SK-N-SH treated with all-trans-retinoic acid at 6 μM for 48 hours (cell line): ENCODE data around the gene F8.
"Not testable (repeated sequence)": the region's sequence is repeated elsewhere in the genome, so short reads cannot be mapped to it uniquely, and the experiment has no call there.

ENCODE experiments used
- ATAC-seq: fragments of 200-7000 bp; cut with Tn5 transposase; 3 replicates; pipeline ENCODE4 v1.9.1; 2020; ENCODE audit warnings: mild to moderate bottlenecking, moderate library complexity
- BACH2 ChIP-seq: fragments of 250-450 bp; sonication (Bioruptor Pico); IDR thresholded peaks from 2 replicates; pipeline ENCODE4 v1.9.0; 2021; ENCODE audit warnings: mild to moderate bottlenecking, borderline replicate concordance
- CSDC2 ChIP-seq: fragments of 250-450 bp; sonication (Bioruptor Pico); IDR thresholded peaks from 2 replicates; pipeline ENCODE4 v1.5.0; 2020; ENCODE audit warnings: mild to moderate bottlenecking, moderate library complexity
- CSRNP3 ChIP-seq: fragments of 250-450 bp; sonication (Bioruptor Pico); IDR thresholded peaks from 2 replicates; pipeline ENCODE4 v1.5.1; 2021; ENCODE audit warnings: mild to moderate bottlenecking, moderate library complexity
- ESRRG ChIP-seq: fragments of 250-450 bp; sonication (Bioruptor Pico); IDR thresholded peaks from 2 replicates; pipeline ENCODE4 v1.6.1; 2021; ENCODE audit warnings: mild to moderate bottlenecking
- ISL1 ChIP-seq: fragments of 250-450 bp; sonication (Bioruptor Pico); IDR thresholded peaks from 2 replicates; pipeline ENCODE4 v2.1.2; 2022; ENCODE audit warnings: mild to moderate bottlenecking, moderate library complexity
- OSR1 ChIP-seq: fragments of 250-450 bp; sonication (Bioruptor Pico); IDR thresholded peaks from 2 replicates; pipeline ENCODE4 v1.8.0; 2022; ENCODE audit warnings: moderate library complexity, mild to moderate bottlenecking, inconsistent platforms
- PATZ1 ChIP-seq: fragments of 250-450 bp; sonication (Bioruptor Pico); IDR thresholded peaks from 2 replicates; pipeline ENCODE4 v1.8.0; 2020; ENCODE audit warnings: mild to moderate bottlenecking, moderate library complexity, borderline replicate concordance
- POU6F1 ChIP-seq: fragments of 250-450 bp; sonication (Bioruptor Pico); IDR thresholded peaks from 2 replicates; pipeline ENCODE4 v1.8.0; 2021; ENCODE audit warnings: low read depth, mild to moderate bottlenecking, moderate library complexity, borderline replicate concordance
- PPARA ChIP-seq: fragments of 250-450 bp; sonication (Bioruptor Pico); IDR thresholded peaks from 2 replicates; pipeline ENCODE4 v1.5.0; 2020; ENCODE audit warnings: mild to moderate bottlenecking, borderline replicate concordance
- RARB ChIP-seq: fragments of 250-450 bp; sonication (Bioruptor Pico); IDR thresholded peaks from 2 replicates; pipeline ENCODE4 v1.8.0; 2021; ENCODE audit warnings: mild to moderate bottlenecking, moderate library complexity
- SNAI2 ChIP-seq: fragments of 250-450 bp; sonication (Bioruptor Pico); IDR thresholded peaks from 2 replicates; pipeline ENCODE4 v1.5.0; 2020; ENCODE audit warnings: mild to moderate bottlenecking, moderate library complexity
- TCF4 ChIP-seq: fragments of 250-450 bp; sonication (Bioruptor Pico); IDR thresholded peaks from 2 replicates; pipeline ENCODE4 v1.8.0; 2021; ENCODE audit warnings: mild to moderate bottlenecking, moderate library complexity, borderline replicate concordance
- TSHZ2 ChIP-seq: fragments of 250-450 bp; sonication (Bioruptor Pico); IDR thresholded peaks from 2 replicates; pipeline ENCODE4 v1.5.0; 2020; ENCODE audit warnings: mild to moderate bottlenecking, moderate library complexity
- ZFP3 ChIP-seq: fragments of 250-450 bp; sonication (Bioruptor Pico); IDR thresholded peaks from 2 replicates; pipeline ENCODE4 v1.5.0; 2020; ENCODE audit warnings: mild to moderate bottlenecking, moderate library complexity
- ZFP30 ChIP-seq: fragments of 450-650 bp; formaldehyde crosslinking; IDR thresholded peaks from 2 replicates; pipeline ENCODE4 v1.5.0; 2022; ENCODE audit warnings: mild to moderate bottlenecking, moderate library complexity
- ZNF565 ChIP-seq: fragments of 450-650 bp; formaldehyde crosslinking; conservative IDR thresholded peaks from 2 replicates; pipeline ENCODE4 v1.5.0; 2020; ENCODE audit warnings: low read depth, mild to moderate bottlenecking, moderate library complexity
- ZNF70 ChIP-seq: fragments of 450-650 bp; formaldehyde crosslinking; IDR thresholded peaks from 2 replicates; pipeline ENCODE4 v1.5.0; 2020; ENCODE audit warnings: mild to moderate bottlenecking, moderate library complexity
- ZNF8 ChIP-seq: fragments of 450-650 bp; formaldehyde crosslinking; IDR thresholded peaks from 2 replicates; pipeline ENCODE4 v1.5.0; 2020; ENCODE audit warnings: mild to moderate bottlenecking, moderate library complexity

F8 gene

GRCh38 chrX:154967603-154968002, 54.9 kb downstream of the F8 start:
- ATAC-seq = no peak

GRCh38 chrX:154961947-154962346, 60.6 kb downstream of the F8 start:
- TF ChIP-seq ZNF565 (CRISPR knock-in tag) (no peak), ESRRG (CRISPR knock-in tag) (no peak), ZNF70 (CRISPR knock-in tag) (no peak), ZFP30 (CRISPR knock-in tag) (no peak), ZFP3 (CRISPR knock-in tag) (no peak), BACH2 (no peak), PATZ1 (no peak), ZNF8 (CRISPR knock-in tag) (no peak), CSDC2 (CRISPR knock-in tag) (no peak), OSR1 (no peak), PPARA (CRISPR knock-in tag) (no peak), CSRNP3 (CRISPR knock-in tag) (no peak), TCF4 (CRISPR knock-in tag) (no peak), POU6F1 (CRISPR knock-in tag) (no peak), TSHZ2 (no peak)
- TF ChIP-seq, all 23 proteins: peak for 0
- no peak for ATAC-seq

More at GRCh38 chrX:154967603-154968002, 54.9 kb downstream of the F8 start:
- no peak for TF ChIP-seq RARB

GRCh38 chrX:154955799-154956198, 66.7 kb downstream of the F8 start:
- ATAC-seq = not testable (repeated sequence)

- ATAC-seq = not testable (repeated sequence)
Observed at GRCh38 chrX:154939265-154939664, 83.3 kb downstream of the F8 start.

- not testable (repeated sequence) for ATAC-seq
Observed at GRCh38 chrX:154924771-154925170, 97.8 kb downstream of the F8 start.

GRCh38 chrX:154918060-154918483, 104.5 kb downstream of the F8 start:
- ATAC-seq = peak; percentile 98
- no peak for TF ChIP-seq POU6F1 (CRISPR knock-in tag)
- TF ChIP-seq OSR1 = no peak
- TF ChIP-seq PATZ1 = no peak
- no peak for TF ChIP-seq RARB
- TF ChIP-seq SNAI2 (CRISPR knock-in tag) = no peak
- TF ChIP-seq ZFP30 (CRISPR knock-in tag) = no peak
- TF ChIP-seq TSHZ2 = no peak
- no peak for TF ChIP-seq ISL1
- no peak for TF ChIP-seq PPARA (CRISPR knock-in tag)
- no peak for TF ChIP-seq BACH2
- TF ChIP-seq TCF4 (CRISPR knock-in tag) = no peak
- TF ChIP-seq ESRRG (CRISPR knock-in tag) = no peak
